ENCODE data around the gene FBL. TPM values are rescaled to one million over a fixed set of nuclear protein-coding genes. Genes with fewer than 3 reads are reported as not detected.
"Not testable (repeated sequence)": the region's sequence is repeated elsewhere in the genome, so short reads cannot be mapped to it uniquely, and the experiment has no call there.

The FBL gene
- 201 and 243 TPM in 2 replicates for total RNA-seq (2012; rRNA removed)

- no peaks in the 10 kb centered on the region for H3K27me3 ChIP-seq (ENCODE audit: control insufficient read depth, insufficient read depth, low read length)
- H3K4me3 ChIP-seq (ENCODE audit: low read length), result peak within 1 kb of the TSS; percentile 89
- H3K4me1 ChIP-seq (ENCODE audit: control insufficient read depth, insufficient read depth, low read length), result peaks cover 35% of the 10 kb centered on the region
- no peaks in the 10 kb centered on the region for H3K9me3 ChIP-seq (replicated peaks; ENCODE audit: low read length)
- H3K9ac ChIP-seq (ENCODE audit: low read depth, low read length), result peak within 1 kb of the TSS; percentile 88
- H3K36me3 ChIP-seq (ENCODE audit: insufficient read depth, low read length), result no peaks in the 10 kb centered on the region
- peak within 1 kb of the TSS; percentile 98 for H3K4me2 ChIP-seq (ENCODE audit: low read length)
Measured at GRCh38 chr19:39845933-39846677, at the start of gene FBL. Gene FBL, minus strand, starts transcription at chr19:39846379. Its CDS starts 79 bp downstream, at chr19:39846300.

- H3K9me3 ChIP-seq (replicated peaks; ENCODE audit: low read length); H3K4me3 ChIP-seq (ENCODE audit: low read length); H3K4me2 ChIP-seq (ENCODE audit: low read length); H3K4me1 ChIP-seq (ENCODE audit: control insufficient read depth, insufficient read depth, low read length); H3K36me3 ChIP-seq (ENCODE audit: insufficient read depth, low read length); H3K9ac ChIP-seq (ENCODE audit: low read depth, low read length): not testable (repeated sequence)
- peaks cover 18% of the 10 kb centered on the region for H3K27me3 ChIP-seq (ENCODE audit: control insufficient read depth, insufficient read depth, low read length)
Measured at GRCh38 chr19:39895096-39895495, 48.9 kb upstream of the FBL start.

GRCh38 chr19:39894236-39894606 lies 48.0 kb upstream of the FBL start:
- not testable (repeated sequence) for H3K4me3 ChIP-seq (ENCODE audit: low read length); H3K9ac ChIP-seq (ENCODE audit: low read depth, low read length); H3K4me1 ChIP-seq (ENCODE audit: control insufficient read depth, insufficient read depth, low read length); H3K36me3 ChIP-seq (ENCODE audit: insufficient read depth, low read length); H3K9me3 ChIP-seq (replicated peaks; ENCODE audit: low read length); H3K4me2 ChIP-seq (ENCODE audit: low read length)
- H3K27me3 ChIP-seq (ENCODE audit: control insufficient read depth, insufficient read depth, low read length), result peaks cover 18% of the 10 kb centered on the region

- H3K4me3 ChIP-seq (ENCODE audit: low read length); H3K9ac ChIP-seq (ENCODE audit: low read depth, low read length); H3K36me3 ChIP-seq (ENCODE audit: insufficient read depth, low read length); H3K9me3 ChIP-seq (replicated peaks; ENCODE audit: low read length); H3K4me1 ChIP-seq (ENCODE audit: control insufficient read depth, insufficient read depth, low read length); H3K4me2 ChIP-seq (ENCODE audit: low read length): not testable (repeated sequence)
- peaks cover 18% of the 10 kb centered on the region for H3K27me3 ChIP-seq (ENCODE audit: control insufficient read depth, insufficient read depth, low read length)
Measured at GRCh38 chr19:39893366-39894235, 47.4 kb upstream of the FBL start.

- not testable (repeated sequence) for H3K36me3 ChIP-seq (ENCODE audit: insufficient read depth, low read length); H3K9me3 ChIP-seq (replicated peaks; ENCODE audit: low read length); H3K9ac ChIP-seq (ENCODE audit: low read depth, low read length); H3K4me1 ChIP-seq (ENCODE audit: control insufficient read depth, insufficient read depth, low read length); H3K4me3 ChIP-seq (ENCODE audit: low read length); H3K4me2 ChIP-seq (ENCODE audit: low read length)
- peaks cover 18% of the 10 kb centered on the region for H3K27me3 ChIP-seq (ENCODE audit: control insufficient read depth, insufficient read depth, low read length)
Measured at GRCh38 chr19:39892506-39892902, 46.3 kb upstream of the FBL start.

GRCh38 chr19:39891660-39892505 lies 45.7 kb upstream of the FBL start:
- H3K9ac ChIP-seq (ENCODE audit: low read depth, low read length); H3K36me3 ChIP-seq (ENCODE audit: insufficient read depth, low read length); H3K4me2 ChIP-seq (ENCODE audit: low read length); H3K9me3 ChIP-seq (replicated peaks; ENCODE audit: low read length); H3K4me3 ChIP-seq (ENCODE audit: low read length); H3K4me1 ChIP-seq (ENCODE audit: control insufficient read depth, insufficient read depth, low read length): not testable (repeated sequence)
- peaks cover 18% of the 10 kb centered on the region for H3K27me3 ChIP-seq (ENCODE audit: control insufficient read depth, insufficient read depth, low read length)

GRCh38 chr19:39890755-39891551 lies 44.8 kb upstream of the FBL start:
- H3K4me1 ChIP-seq (ENCODE audit: control insufficient read depth, insufficient read depth, low read length), result no peaks in the 10 kb centered on the region
- H3K9ac ChIP-seq (ENCODE audit: low read depth, low read length), result no peak overlapping the region
- no peak overlapping the region for H3K4me3 ChIP-seq (ENCODE audit: low read length)
- H3K4me2 ChIP-seq (ENCODE audit: low read length), result no peak overlapping the region
- no peaks in the 10 kb centered on the region for H3K9me3 ChIP-seq (replicated peaks; ENCODE audit: low read length)
- H3K27me3 ChIP-seq (ENCODE audit: control insufficient read depth, insufficient read depth, low read length), result peaks cover 18% of the 10 kb centered on the region
- H3K36me3 ChIP-seq (ENCODE audit: insufficient read depth, low read length), result no peaks in the 10 kb centered on the region

GRCh38 chr19:39889872-39890754 lies 43.9 kb upstream of the FBL start:
- H3K9me3 ChIP-seq (replicated peaks; ENCODE audit: low read length); H3K9ac ChIP-seq (ENCODE audit: low read depth, low read length); H3K4me2 ChIP-seq (ENCODE audit: low read length); H3K36me3 ChIP-seq (ENCODE audit: insufficient read depth, low read length); H3K4me3 ChIP-seq (ENCODE audit: low read length); H3K4me1 ChIP-seq (ENCODE audit: control insufficient read depth, insufficient read depth, low read length): not testable (repeated sequence)
- H3K27me3 ChIP-seq (ENCODE audit: control insufficient read depth, insufficient read depth, low read length), result peaks cover 18% of the 10 kb centered on the region

GRCh38 chr19:39887456-39887951 lies 41.3 kb upstream of the FBL start:
- H3K4me1 ChIP-seq (ENCODE audit: control insufficient read depth, insufficient read depth, low read length); H3K36me3 ChIP-seq (ENCODE audit: insufficient read depth, low read length); H3K27me3 ChIP-seq (ENCODE audit: control insufficient read depth, insufficient read depth, low read length); H3K9ac ChIP-seq (ENCODE audit: low read depth, low read length); H3K4me3 ChIP-seq (ENCODE audit: low read length); H3K4me2 ChIP-seq (ENCODE audit: low read length); H3K9me3 ChIP-seq (replicated peaks; ENCODE audit: low read length): not testable (repeated sequence)

- H3K4me2 ChIP-seq (ENCODE audit: low read length); H3K4me1 ChIP-seq (ENCODE audit: control insufficient read depth, insufficient read depth, low read length); H3K9me3 ChIP-seq (replicated peaks; ENCODE audit: low read length); H3K36me3 ChIP-seq (ENCODE audit: insufficient read depth, low read length); H3K27me3 ChIP-seq (ENCODE audit: control insufficient read depth, insufficient read depth, low read length); H3K4me3 ChIP-seq (ENCODE audit: low read length); H3K9ac ChIP-seq (ENCODE audit: low read depth, low read length): not testable (repeated sequence)
Measured at GRCh38 chr19:39885821-39886554, 39.8 kb upstream of the FBL start.
